Glomerular endothelial cell (primary cell): ENCODE data around the gene LCN6. TPM values are rescaled to one million over a fixed set of nuclear protein-coding genes. Genes with fewer than 3 reads are reported as not detected.
"Not testable (repeated sequence)": the region's sequence is repeated elsewhere in the genome, so short reads cannot be mapped to it uniquely, and the experiment has no call there.

Experiments used
- DNase-seq: peaks from one replicate; pipeline ENCODE4 v3.0.0-alpha.2; 2011; ENCODE audit warnings: low read depth, low spot score; ENCODE audit errors: extremely low read depth
- total RNA-seq: library from RNA; depleted of rRNA; stranded (reverse); fragments of >200 nt; gene quantifications from 2 replicates; pipeline ENCODE4 v1.2.3, GENCODE V29; 2015

The LCN6 gene
- total RNA-seq, 1 donor from 2014 or later: not detected

GRCh38 chr9:136760834-136761544, 12.7 kb upstream of the LCN6 start:
- DNase-seq: not testable (repeated sequence)

- DNase-seq: no peak
These were observed 12.1 kb upstream of the LCN6 start for GRCh38 chr9:136760424-136760823.

GRCh38 chr9:136759436-136760325, 11.4 kb upstream of the LCN6 start:
- DNase-seq: no peak

- DNase-seq: no peak
These were observed 10.7 kb upstream of the LCN6 start for GRCh38 chr9:136759001-136759400.

- no peak for DNase-seq
These were observed 9.4 kb upstream of the LCN6 start for GRCh38 chr9:136757751-136758140.

GRCh38 chr9:136757328-136757727, 9.0 kb upstream of the LCN6 start:
- DNase-seq: no peak

GRCh38 chr9:136756836-136757235, 8.5 kb upstream of the LCN6 start:
- DNase-seq: no peak

- no peak for DNase-seq
These were observed 7.8 kb upstream of the LCN6 start for GRCh38 chr9:136756134-136756438.

GRCh38 chr9:136755302-136756133, 7.2 kb upstream of the LCN6 start:
- DNase-seq: not testable (repeated sequence)

- no peak for DNase-seq
These were observed 6.4 kb upstream of the LCN6 start for GRCh38 chr9:136754626-136755301.

GRCh38 chr9:136754059-136754572, 5.8 kb upstream of the LCN6 start:
- DNase-seq: no peak

- DNase-seq: no peak
These were observed 5.2 kb upstream of the LCN6 start for GRCh38 chr9:136753371-136754058.

- DNase-seq: no peak
These were observed 3.5 kb upstream of the LCN6 start for GRCh38 chr9:136751814-136752213.

- no peak for DNase-seq
These were observed 2.9 kb upstream of the LCN6 start for GRCh38 chr9:136751244-136751643.

GRCh38 chr9:136750526-136750925, 2.2 kb upstream of the LCN6 start:
- DNase-seq: no peak

GRCh38 chr9:136748666-136749611, 614 bp upstream of the LCN6 start:
- no peak for DNase-seq

- no peak for DNase-seq
These were observed 914 bp downstream of the LCN6 start for GRCh38 chr9:136747161-136748060.

- DNase-seq: no peak
These were observed 1.7 kb downstream of the LCN6 start for GRCh38 chr9:136746621-136747020.
